ENCODE measurements around the gene PRUNE2.

- TF ChIP-seq CTCF (IDR thresholded peaks at IDR 0.05) = no peak
- no peak for TF ChIP-seq POLR2A (IDR thresholded peaks at IDR 0.05)
Measured at GRCh38 chr9:76926324-76926741, 20.4 kb upstream of the PRUNE2 start.

Measured in Peyer's patch (tissue), 4 donors.